WTC11 (cell line): ENCODE data around the gene PPP1R12A. TPM values are rescaled to one million over a fixed set of nuclear protein-coding genes. Genes with fewer than 3 reads are reported as not detected.
A peak's percentile ranks its signal among the peaks of the same experiment; 100 is the strongest.

Source experiments
- ATAC-seq: fragments of 200-7000 bp; cut with Tn5 transposase; 2 replicates; pipeline ENCODE4 v1.10.0; 2021; ENCODE audit warnings: mild to moderate bottlenecking, moderate library complexity
- CTCF ChIA-PET: fragments of 300-600 bp; sonication (Branson Sonifier 250); formaldehyde crosslinking; loops from one replicate; lab custom pipeline; 2021; ENCODE audit warnings: antibody characterized with exemption; lab: Charles Lee
- POLR2A ChIA-PET: fragments of 350-600 bp; sonication (Branson Sonifier 250); formaldehyde crosslinking; loops from one replicate; lab custom pipeline; 2021; ENCODE audit warnings: antibody characterized with exemption; lab: Charles Lee
- DNase-seq: peaks from one replicate; pipeline ENCODE4 v3.0.0; 2021; ENCODE audit warnings: low spot score
- H3K27ac Mint-ChIP-seq: 2 replicates; pipeline ENCODE4 v1.8.0; 2021; ENCODE audit warnings: mixed read lengths
- H3K27me3 Mint-ChIP-seq: 2 replicates; pipeline ENCODE4 v1.8.0; 2021; ENCODE audit warnings: low read depth, mild to moderate bottlenecking, moderate library complexity, mixed read lengths
- H3K36me3 Mint-ChIP-seq: 2 replicates; pipeline ENCODE4 v1.8.0; 2021; ENCODE audit warnings: mixed read lengths
- H3K4me1 Mint-ChIP-seq: 2 replicates; pipeline ENCODE4 v1.8.0; 2022; ENCODE audit warnings: mixed read lengths
- H3K4me3 Mint-ChIP-seq: 2 replicates; pipeline ENCODE4 v1.8.0; 2021; ENCODE audit warnings: mild to moderate bottlenecking, moderate library complexity, mixed read lengths
- H3K9me3 Mint-ChIP-seq: 2 replicates; pipeline ENCODE4 v1.8.0; 2021; ENCODE audit warnings: mixed read lengths
- ATF1 ChIP-seq: sonication (generic); formaldehyde crosslinking; IDR thresholded peaks from 2 replicates; pipeline ENCODE4 v1.8.1; 2023; ENCODE audit warnings: mild to moderate bottlenecking, moderate library complexity, missing genetic modification reagents
- ELF4 ChIP-seq: sonication (generic); formaldehyde crosslinking; IDR thresholded peaks from 2 replicates; pipeline ENCODE4 v1.8.1; 2022; ENCODE audit warnings: low read depth, mild to moderate bottlenecking, moderate library complexity, missing genetic modification reagents
- FOXJ3 ChIP-seq: sonication (generic); formaldehyde crosslinking; IDR thresholded peaks from 2 replicates; pipeline ENCODE4 v1.9.0; 2021; ENCODE audit warnings: missing genetic modification reagents, mild to moderate bottlenecking, borderline replicate concordance
- FOXK1 ChIP-seq: sonication (generic); formaldehyde crosslinking; IDR thresholded peaks from 2 replicates; pipeline ENCODE4 v1.8.0; 2022; ENCODE audit warnings: mild to moderate bottlenecking, moderate library complexity, missing genetic modification reagents
- FOXP1 ChIP-seq: sonication (generic); formaldehyde crosslinking; IDR thresholded peaks from 2 replicates; pipeline ENCODE4 v1.8.0; 2022; ENCODE audit warnings: missing genetic modification reagents, mild to moderate bottlenecking, moderate library complexity, borderline replicate concordance
- NR2C2 ChIP-seq: sonication (generic); formaldehyde crosslinking; IDR thresholded peaks from 2 replicates; pipeline ENCODE4 v1.8.0; 2022; ENCODE audit warnings: mild to moderate bottlenecking, missing genetic modification reagents
- NR3C1 ChIP-seq: sonication (generic); formaldehyde crosslinking; conservative IDR thresholded peaks from 2 replicates; pipeline ENCODE4 v1.8.1; 2023; ENCODE audit warnings: low read depth, mild to moderate bottlenecking, missing genetic modification reagents
- RELA ChIP-seq: sonication (generic); formaldehyde crosslinking; IDR thresholded peaks from 2 replicates; pipeline ENCODE4 v1.8.1; 2022; ENCODE audit warnings: missing genetic modification reagents, mild to moderate bottlenecking, borderline replicate concordance
- ZBTB21 ChIP-seq: sonication (generic); formaldehyde crosslinking; IDR thresholded peaks from 2 replicates; pipeline ENCODE4 v1.8.1; 2023; ENCODE audit warnings: mild to moderate bottlenecking, missing genetic modification reagents, borderline replicate concordance
- ZNF138 ChIP-seq: sonication (generic); formaldehyde crosslinking; conservative IDR thresholded peaks from 2 replicates; pipeline ENCODE4 v1.8.1; 2022; ENCODE audit warnings: mild to moderate bottlenecking, moderate library complexity, missing genetic modification reagents
- total RNA-seq: library from RNA; stranded (reverse); gene quantifications from 3 replicates; pipeline ENCODE4 v1.2.3, GENCODE V29; 2021
- TF ChIP-seq, protein P1 (sequence below): sonication (generic); formaldehyde crosslinking; IDR thresholded peaks from 2 replicates; pipeline ENCODE4 v1.8.0; 2023; ENCODE audit warnings: mild to moderate bottlenecking, missing genetic modification reagents
- TF ChIP-seq, protein P2 (sequence below): sonication (generic); formaldehyde crosslinking; IDR thresholded peaks from 2 replicates; pipeline ENCODE4 v1.8.1; 2022; ENCODE audit warnings: low read depth, mild to moderate bottlenecking, moderate library complexity, missing genetic modification reagents, borderline replicate concordance
- TF ChIP-seq, protein P3 (sequence below): sonication (generic); formaldehyde crosslinking; IDR thresholded peaks from 2 replicates; pipeline ENCODE4 v1.8.1; 2022; ENCODE audit warnings: mild to moderate bottlenecking, moderate library complexity, missing genetic modification reagents
- TF ChIP-seq, protein P4 (sequence below): sonication (generic); formaldehyde crosslinking; IDR thresholded peaks from 2 replicates; pipeline ENCODE4 v1.8.1; 2023; ENCODE audit warnings: mild to moderate bottlenecking, moderate library complexity, missing genetic modification reagents
- TF ChIP-seq, protein P5 (sequence below): fragments of 250-450 bp; sonication (Bioruptor Pico); IDR thresholded peaks from 2 replicates; pipeline ENCODE4 v1.9.0; 2021; ENCODE audit warnings: moderate library complexity, mild to moderate bottlenecking, inconsistent platforms, borderline replicate concordance
- TF ChIP-seq, protein P6 (sequence below): sonication (generic); formaldehyde crosslinking; IDR thresholded peaks from 2 replicates; pipeline ENCODE4 v1.8.0; 2023; ENCODE audit warnings: missing genetic modification reagents
- TF ChIP-seq, protein P7 (sequence below): sonication (generic); formaldehyde crosslinking; IDR thresholded peaks from 2 replicates; pipeline ENCODE4 v1.8.0; 2022; ENCODE audit warnings: mild to moderate bottlenecking, missing genetic modification reagents
- TF ChIP-seq, protein P8 (sequence below): fragments of 250-450 bp; sonication (Bioruptor Pico); IDR thresholded peaks from 2 replicates; pipeline ENCODE4 v1.9.0; 2021; ENCODE audit warnings: mild to moderate bottlenecking
- TF ChIP-seq, protein P9 (sequence below): sonication (generic); formaldehyde crosslinking; IDR thresholded peaks from 2 replicates; pipeline ENCODE4 v1.8.1; 2022; ENCODE audit warnings: low read depth, missing genetic modification reagents, borderline replicate concordance

Gene PPP1R12A
- total RNA-seq, 1 experiment from 2014 or later, result 83.8 TPM

DNA sequence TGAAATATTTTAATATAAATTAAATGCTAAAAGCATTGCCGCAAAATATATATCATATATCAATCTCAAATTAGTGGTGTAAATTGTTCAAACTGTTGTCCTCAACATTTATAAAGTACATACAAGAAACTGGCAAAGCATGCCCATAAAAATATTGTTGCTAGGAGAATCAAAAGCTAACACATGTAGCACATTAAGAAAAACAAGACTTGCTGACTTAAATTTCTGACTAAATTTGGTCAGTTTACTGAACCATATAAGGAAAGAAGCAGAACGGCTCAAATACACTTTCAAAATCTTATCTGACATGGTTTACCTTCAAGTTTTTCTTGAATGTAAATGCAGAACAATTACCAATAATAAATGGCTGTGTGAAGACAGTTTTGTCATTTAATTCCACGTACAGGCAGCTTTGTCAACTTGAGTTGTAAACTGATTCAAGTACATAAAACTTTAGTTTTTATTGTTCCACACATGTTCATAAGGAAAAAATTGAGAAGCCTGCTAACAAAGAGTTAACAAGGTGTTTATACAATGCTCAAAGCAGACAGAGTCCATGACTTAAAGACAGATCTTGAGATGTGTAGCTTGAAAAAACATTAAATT is 50.4 kb downstream of the PPP1R12A start (continued):
- TF ChIP-seq, protein P1, sequence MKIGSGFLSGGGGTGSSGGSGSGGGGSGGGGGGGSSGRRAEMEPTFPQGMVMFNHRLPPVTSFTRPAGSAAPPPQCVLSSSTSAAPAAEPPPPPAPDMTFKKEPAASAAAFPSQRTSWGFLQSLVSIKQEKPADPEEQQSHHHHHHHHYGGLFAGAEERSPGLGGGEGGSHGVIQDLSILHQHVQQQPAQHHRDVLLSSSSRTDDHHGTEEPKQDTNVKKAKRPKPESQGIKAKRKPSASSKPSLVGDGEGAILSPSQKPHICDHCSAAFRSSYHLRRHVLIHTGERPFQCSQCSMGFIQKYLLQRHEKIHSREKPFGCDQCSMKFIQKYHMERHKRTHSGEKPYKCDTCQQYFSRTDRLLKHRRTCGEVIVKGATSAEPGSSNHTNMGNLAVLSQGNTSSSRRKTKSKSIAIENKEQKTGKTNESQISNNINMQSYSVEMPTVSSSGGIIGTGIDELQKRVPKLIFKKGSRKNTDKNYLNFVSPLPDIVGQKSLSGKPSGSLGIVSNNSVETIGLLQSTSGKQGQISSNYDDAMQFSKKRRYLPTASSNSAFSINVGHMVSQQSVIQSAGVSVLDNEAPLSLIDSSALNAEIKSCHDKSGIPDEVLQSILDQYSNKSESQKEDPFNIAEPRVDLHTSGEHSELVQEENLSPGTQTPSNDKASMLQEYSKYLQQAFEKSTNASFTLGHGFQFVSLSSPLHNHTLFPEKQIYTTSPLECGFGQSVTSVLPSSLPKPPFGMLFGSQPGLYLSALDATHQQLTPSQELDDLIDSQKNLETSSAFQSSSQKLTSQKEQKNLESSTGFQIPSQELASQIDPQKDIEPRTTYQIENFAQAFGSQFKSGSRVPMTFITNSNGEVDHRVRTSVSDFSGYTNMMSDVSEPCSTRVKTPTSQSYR (CRISPR knock-in tag), result no peak
- TF ChIP-seq, protein P2, sequence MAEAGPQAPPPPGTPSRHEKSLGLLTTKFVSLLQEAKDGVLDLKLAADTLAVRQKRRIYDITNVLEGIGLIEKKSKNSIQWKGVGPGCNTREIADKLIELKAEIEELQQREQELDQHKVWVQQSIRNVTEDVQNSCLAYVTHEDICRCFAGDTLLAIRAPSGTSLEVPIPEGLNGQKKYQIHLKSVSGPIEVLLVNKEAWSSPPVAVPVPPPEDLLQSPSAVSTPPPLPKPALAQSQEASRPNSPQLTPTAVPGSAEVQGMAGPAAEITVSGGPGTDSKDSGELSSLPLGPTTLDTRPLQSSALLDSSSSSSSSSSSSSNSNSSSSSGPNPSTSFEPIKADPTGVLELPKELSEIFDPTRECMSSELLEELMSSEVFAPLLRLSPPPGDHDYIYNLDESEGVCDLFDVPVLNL (CRISPR knock-in tag), result no peak
- TF ChIP-seq, protein P3, sequence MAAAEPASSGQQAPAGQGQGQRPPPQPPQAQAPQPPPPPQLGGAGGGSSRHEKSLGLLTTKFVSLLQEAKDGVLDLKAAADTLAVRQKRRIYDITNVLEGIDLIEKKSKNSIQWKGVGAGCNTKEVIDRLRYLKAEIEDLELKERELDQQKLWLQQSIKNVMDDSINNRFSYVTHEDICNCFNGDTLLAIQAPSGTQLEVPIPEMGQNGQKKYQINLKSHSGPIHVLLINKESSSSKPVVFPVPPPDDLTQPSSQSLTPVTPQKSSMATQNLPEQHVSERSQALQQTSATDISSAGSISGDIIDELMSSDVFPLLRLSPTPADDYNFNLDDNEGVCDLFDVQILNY (CRISPR knock-in tag), result no peak
- TF ChIP-seq ZNF138, result no peak
- TF ChIP-seq, all 79 proteins: peak for 0

DNA sequence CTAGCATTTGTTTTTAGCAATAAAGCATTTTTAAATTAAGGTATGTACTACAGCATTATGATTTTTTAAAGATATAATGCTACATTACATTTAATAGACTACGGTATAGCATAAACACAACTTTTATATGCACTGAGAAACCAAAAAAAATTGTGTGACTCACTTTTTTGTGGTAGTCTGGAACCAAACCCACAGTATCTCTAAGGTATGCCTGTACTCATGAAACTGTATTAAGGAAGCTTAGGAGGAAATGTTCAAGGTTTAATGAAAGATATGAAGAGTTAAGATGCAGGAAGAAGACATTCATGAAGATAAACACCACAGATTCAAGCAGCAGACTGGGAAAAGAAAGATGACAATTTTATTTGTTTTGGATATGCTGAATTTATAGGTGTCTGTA is 51.7 kb downstream of the PPP1R12A start:
- Mint-ChIP-seq H3K27me3 (no peaks in the 10 kb centered on the region), H3K27ac (peak overlapping the region; percentile 5), H3K4me1 (peaks cover 46% of the 10 kb centered on the region), H3K9me3 (no peaks in the 10 kb centered on the region), H3K36me3 (no peaks in the 10 kb centered on the region), H3K4me3 (no peak overlapping the region)
- ChIA-PET CTCF (no interaction called here), POLR2A (no interaction called here)
- DNase-seq (no peak), ATAC-seq (no peak)
- TF ChIP-seq, protein P4, sequence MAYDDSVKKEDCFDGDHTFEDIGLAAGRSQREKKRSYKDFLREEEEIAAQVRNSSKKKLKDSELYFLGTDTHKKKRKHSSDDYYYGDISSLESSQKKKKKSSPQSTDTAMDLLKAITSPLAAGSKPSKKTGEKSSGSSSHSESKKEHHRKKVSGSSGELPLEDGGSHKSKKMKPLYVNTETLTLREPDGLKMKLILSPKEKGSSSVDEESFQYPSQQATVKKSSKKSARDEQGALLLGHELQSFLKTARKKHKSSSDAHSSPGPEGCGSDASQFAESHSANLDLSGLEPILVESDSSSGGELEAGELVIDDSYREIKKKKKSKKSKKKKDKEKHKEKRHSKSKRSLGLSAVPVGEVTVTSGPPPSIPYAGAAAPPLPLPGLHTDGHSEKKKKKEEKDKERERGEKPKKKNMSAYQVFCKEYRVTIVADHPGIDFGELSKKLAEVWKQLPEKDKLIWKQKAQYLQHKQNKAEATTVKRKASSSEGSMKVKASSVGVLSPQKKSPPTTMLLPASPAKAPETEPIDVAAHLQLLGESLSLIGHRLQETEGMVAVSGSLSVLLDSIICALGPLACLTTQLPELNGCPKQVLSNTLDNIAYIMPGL (CRISPR knock-in tag), result no peak
- TF ChIP-seq, protein P5, sequence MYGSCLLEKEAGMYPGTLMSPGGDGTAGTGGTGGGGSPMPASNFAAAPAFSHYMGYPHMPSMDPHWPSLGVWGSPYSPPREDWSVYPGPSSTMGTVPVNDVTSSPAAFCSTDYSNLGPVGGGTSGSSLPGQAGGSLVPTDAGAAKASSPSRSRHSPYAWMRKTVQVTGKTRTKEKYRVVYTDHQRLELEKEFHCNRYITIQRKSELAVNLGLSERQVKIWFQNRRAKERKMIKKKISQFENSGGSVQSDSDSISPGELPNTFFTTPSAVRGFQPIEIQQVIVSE (CRISPR knock-in tag), result no peak
- no peak for TF ChIP-seq FOXK1 (CRISPR knock-in tag)
- no peak for TF ChIP-seq RELA (CRISPR knock-in tag)
- TF ChIP-seq, protein P6, sequence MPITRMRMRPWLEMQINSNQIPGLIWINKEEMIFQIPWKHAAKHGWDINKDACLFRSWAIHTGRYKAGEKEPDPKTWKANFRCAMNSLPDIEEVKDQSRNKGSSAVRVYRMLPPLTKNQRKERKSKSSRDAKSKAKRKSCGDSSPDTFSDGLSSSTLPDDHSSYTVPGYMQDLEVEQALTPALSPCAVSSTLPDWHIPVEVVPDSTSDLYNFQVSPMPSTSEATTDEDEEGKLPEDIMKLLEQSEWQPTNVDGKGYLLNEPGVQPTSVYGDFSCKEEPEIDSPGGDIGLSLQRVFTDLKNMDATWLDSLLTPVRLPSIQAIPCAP (CRISPR knock-in tag), result no peak
- no peak for TF ChIP-seq ATF1 (CRISPR knock-in tag)
- TF ChIP-seq, protein P7, sequence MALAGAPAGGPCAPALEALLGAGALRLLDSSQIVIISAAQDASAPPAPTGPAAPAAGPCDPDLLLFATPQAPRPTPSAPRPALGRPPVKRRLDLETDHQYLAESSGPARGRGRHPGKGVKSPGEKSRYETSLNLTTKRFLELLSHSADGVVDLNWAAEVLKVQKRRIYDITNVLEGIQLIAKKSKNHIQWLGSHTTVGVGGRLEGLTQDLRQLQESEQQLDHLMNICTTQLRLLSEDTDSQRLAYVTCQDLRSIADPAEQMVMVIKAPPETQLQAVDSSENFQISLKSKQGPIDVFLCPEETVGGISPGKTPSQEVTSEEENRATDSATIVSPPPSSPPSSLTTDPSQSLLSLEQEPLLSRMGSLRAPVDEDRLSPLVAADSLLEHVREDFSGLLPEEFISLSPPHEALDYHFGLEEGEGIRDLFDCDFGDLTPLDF, result no peak
- TF ChIP-seq, protein P8, sequence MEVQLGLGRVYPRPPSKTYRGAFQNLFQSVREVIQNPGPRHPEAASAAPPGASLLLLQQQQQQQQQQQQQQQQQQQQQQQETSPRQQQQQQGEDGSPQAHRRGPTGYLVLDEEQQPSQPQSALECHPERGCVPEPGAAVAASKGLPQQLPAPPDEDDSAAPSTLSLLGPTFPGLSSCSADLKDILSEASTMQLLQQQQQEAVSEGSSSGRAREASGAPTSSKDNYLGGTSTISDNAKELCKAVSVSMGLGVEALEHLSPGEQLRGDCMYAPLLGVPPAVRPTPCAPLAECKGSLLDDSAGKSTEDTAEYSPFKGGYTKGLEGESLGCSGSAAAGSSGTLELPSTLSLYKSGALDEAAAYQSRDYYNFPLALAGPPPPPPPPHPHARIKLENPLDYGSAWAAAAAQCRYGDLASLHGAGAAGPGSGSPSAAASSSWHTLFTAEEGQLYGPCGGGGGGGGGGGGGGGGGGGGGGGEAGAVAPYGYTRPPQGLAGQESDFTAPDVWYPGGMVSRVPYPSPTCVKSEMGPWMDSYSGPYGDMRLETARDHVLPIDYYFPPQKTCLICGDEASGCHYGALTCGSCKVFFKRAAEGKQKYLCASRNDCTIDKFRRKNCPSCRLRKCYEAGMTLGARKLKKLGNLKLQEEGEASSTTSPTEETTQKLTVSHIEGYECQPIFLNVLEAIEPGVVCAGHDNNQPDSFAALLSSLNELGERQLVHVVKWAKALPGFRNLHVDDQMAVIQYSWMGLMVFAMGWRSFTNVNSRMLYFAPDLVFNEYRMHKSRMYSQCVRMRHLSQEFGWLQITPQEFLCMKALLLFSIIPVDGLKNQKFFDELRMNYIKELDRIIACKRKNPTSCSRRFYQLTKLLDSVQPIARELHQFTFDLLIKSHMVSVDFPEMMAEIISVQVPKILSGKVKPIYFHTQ (CRISPR knock-in tag), result no peak
- TF ChIP-seq ELF4 (CRISPR knock-in tag), result no peak
- TF ChIP-seq ZBTB21 (CRISPR knock-in tag), result no peak
- TF ChIP-seq, protein P2 (CRISPR knock-in tag), result no peak
- no peak for TF ChIP-seq ZNF138
- TF ChIP-seq NR3C1 (CRISPR knock-in tag), result no peak
- TF ChIP-seq FOXP1 (CRISPR knock-in tag), result no peak
- TF ChIP-seq FOXJ3 (CRISPR knock-in tag), result no peak
- TF ChIP-seq NR2C2 (CRISPR knock-in tag), result no peak
- TF ChIP-seq, protein P9, sequence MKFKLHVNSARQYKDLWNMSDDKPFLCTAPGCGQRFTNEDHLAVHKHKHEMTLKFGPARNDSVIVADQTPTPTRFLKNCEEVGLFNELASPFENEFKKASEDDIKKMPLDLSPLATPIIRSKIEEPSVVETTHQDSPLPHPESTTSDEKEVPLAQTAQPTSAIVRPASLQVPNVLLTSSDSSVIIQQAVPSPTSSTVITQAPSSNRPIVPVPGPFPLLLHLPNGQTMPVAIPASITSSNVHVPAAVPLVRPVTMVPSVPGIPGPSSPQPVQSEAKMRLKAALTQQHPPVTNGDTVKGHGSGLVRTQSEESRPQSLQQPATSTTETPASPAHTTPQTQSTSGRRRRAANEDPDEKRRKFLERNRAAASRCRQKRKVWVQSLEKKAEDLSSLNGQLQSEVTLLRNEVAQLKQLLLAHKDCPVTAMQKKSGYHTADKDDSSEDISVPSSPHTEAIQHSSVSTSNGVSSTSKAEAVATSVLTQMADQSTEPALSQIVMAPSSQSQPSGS, result no peak
